ENCODE measurements around the gene ADAMTSL3. TPM values are rescaled to one million over a fixed set of nuclear protein-coding genes. Genes with fewer than 3 reads are reported as not detected.

Gene ADAMTSL3
- total and polyA plus RNA-seq, 2 of the 8 experiments (the other 6 are each of a cell fraction or from before 2014, with no cell fraction given) = 0.35 to 1.4 TPM

DNA sequence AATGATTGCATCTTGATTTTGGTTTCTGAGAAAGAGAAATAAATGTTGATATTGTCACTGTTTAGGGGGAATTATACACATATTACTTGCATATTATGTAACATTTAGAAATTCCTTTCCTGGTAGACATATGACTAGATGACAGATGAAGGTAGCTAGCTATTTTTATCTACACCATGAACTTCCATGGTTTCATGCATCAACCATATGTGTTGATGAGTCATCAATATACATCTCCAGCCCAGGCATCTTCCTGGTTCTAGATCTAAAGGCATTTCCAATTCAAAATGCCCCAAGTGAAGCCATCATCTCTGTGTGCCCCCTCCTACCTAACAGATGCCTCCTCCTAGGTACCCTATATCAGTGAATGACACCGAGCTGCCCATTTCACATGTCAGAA, 9.5 kb upstream of the ADAMTSL3 start:
- ChIA-PET POLR2A (ENCODE audit: partially characterized antibody) (interaction anchor here (1.8 kb wide), 1 partner anchor 9 kb away, joined by 3 read pairs; the partner anchor contains the start of gene ADAMTSL3), CTCF (ENCODE audit: partially characterized antibody) (interaction anchor here (3.3 kb wide), 1 partner anchor 13 kb away, joined by 12 read pairs; no protein-coding TSS in a partner anchor)
- Histone ChIP-seq H4K91ac (replicated peaks; ENCODE audit: insufficient read length, low read length) (no peak overlapping the region), H2BK15ac (ENCODE audit: low read length) (no peak overlapping the region), H3K56ac (replicated peaks; ENCODE audit: insufficient read length, low read depth, low read length) (no peak overlapping the region), H3K14ac (ENCODE audit: insufficient read length) (no peak overlapping the region), H4K8ac (ENCODE audit: extremely low read depth, insufficient read depth, low read length) (no peak overlapping the region), H3K4me3 (ENCODE audit: extremely low read depth in 1 of 4, insufficient read depth in 2 of 4, low read depth in 3 of 4, low read length in 4 of 4) (no peak overlapping the region), H4K20me1 (replicated peaks in 1 of 2; ENCODE audit: control insufficient read depth in 1 of 2, insufficient read depth in 2 of 2, low read length in 2 of 2) (no peaks in the 10 kb centered on the region), H2AFZ (ENCODE audit: low read length) (no peak overlapping the region), H3K4ac (replicated peaks; ENCODE audit: insufficient read length, low read depth, low read length) (no peak overlapping the region), H3K79me2 (ENCODE audit: control insufficient read depth in 1 of 2, insufficient read depth in 2 of 2, low read length in 2 of 2) (no peaks in the 10 kb centered on the region), H3K27ac (ENCODE audit: low read depth, low read length) (no peak overlapping the region), H2BK12ac (ENCODE audit: low read depth, low read length) (no peak overlapping the region), H2BK5ac (ENCODE audit: low read depth, low read length) (no peak overlapping the region), H3K23ac (ENCODE audit: insufficient read length) (no peak overlapping the region), H3K4me1 (replicated peaks in 1 of 4; ENCODE audit: control insufficient read depth in 3 of 4, insufficient read depth in 4 of 4, low read length in 3 of 4) (no peaks in the 10 kb centered on the region), H4K5ac (ENCODE audit: insufficient read length, low read depth, low read length) (no peak overlapping the region), H2BK20ac (ENCODE audit: low read length) (no peak overlapping the region), H3K18ac (ENCODE audit: extremely low read depth, low read length) (no peak overlapping the region), H3K27me3 (replicated peaks in 1 of 4; ENCODE audit: control insufficient read depth in 3 of 4, extremely low read depth in 1 of 4, insufficient read depth in 3 of 4, low read length in 3 of 4) (no peaks in the 10 kb centered on the region), H3K79me1 (ENCODE audit: low read depth, low read length) (no peaks in the 10 kb centered on the region), H3K36me3 (ENCODE audit: control insufficient read depth in 2 of 4, insufficient read depth in 4 of 4, low read length in 3 of 4) (no peaks in the 10 kb centered on the region), H2BK120ac (replicated peaks; ENCODE audit: low read depth, low read length) (no peak overlapping the region), H3K9ac (replicated peaks in 1 of 4; ENCODE audit: extremely low read depth in 1 of 4, low read depth in 3 of 4, low read length in 3 of 4) (no peak overlapping the region), H3K9me3 (ENCODE audit: insufficient read depth in 2 of 2, low read depth in 1 of 2, low read length in 1 of 2) (no peaks in the 10 kb centered on the region), H3K4me2 (ENCODE audit: insufficient read depth in 1 of 2, low read depth in 2 of 2, low read length in 2 of 2) (no peak overlapping the region), H3K23me2 (ENCODE audit: low read depth, low read length) (no peaks in the 10 kb centered on the region), H2AK5ac (ENCODE audit: low read depth, low read length) (no peak overlapping the region)
- no peak for FAIRE-seq
- no peak for TF ChIP-seq EGR1 (IDR thresholded peaks at IDR 0.05; ENCODE audit: borderline replicate concordance, low read depth, low read length)
- TF ChIP-seq, protein P1, sequence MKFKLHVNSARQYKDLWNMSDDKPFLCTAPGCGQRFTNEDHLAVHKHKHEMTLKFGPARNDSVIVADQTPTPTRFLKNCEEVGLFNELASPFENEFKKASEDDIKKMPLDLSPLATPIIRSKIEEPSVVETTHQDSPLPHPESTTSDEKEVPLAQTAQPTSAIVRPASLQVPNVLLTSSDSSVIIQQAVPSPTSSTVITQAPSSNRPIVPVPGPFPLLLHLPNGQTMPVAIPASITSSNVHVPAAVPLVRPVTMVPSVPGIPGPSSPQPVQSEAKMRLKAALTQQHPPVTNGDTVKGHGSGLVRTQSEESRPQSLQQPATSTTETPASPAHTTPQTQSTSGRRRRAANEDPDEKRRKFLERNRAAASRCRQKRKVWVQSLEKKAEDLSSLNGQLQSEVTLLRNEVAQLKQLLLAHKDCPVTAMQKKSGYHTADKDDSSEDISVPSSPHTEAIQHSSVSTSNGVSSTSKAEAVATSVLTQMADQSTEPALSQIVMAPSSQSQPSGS (IDR thresholded peaks at IDR 0.05; ENCODE audit: low read length) = no peak
- WGBS, 2 experiments (ENCODE audit: extremely low coverage in 1 of 2, insufficient coverage in 1 of 2, insufficient read length in 1 of 2, insufficient replicate concordance in 2 of 2, low coverage in 1 of 2, low lambda C conversion rate in 2 of 2, missing lambda C conversion rate in 1 of 2) = 79% methylated on average over 1 of the region's 1 CpG; no CpG with 5 or more reads in 1 of the 2 experiments
- no peak for DNase-seq (ENCODE audit: low read depth in 1 of 2, low spot score in 2 of 2)
